Endothelial cell of hepatic sinusoid (primary cell): ENCODE results near the gene ERI3.

ENCODE experiments used
- in situ Hi-C: cut with HindIII; loops from 2 replicates; pipeline ENCODE4 v1.10.0; 2017; ENCODE audit warnings: low sequenced_read_pairs

The ERI3 gene

GRCh38 chr1:44353604-44354003, 1.5 kb downstream of the ERI3 start:
- in situ Hi-C loops = no loop called here

GRCh38 chr1:44351289-44351688, 3.8 kb downstream of the ERI3 start:
- in situ Hi-C loops = no loop called here

GRCh38 chr1:44348061-44348485, 7.0 kb downstream of the ERI3 start:
- in situ Hi-C loops = no loop called here

GRCh38 chr1:44347280-44347679, 7.8 kb downstream of the ERI3 start:
- in situ Hi-C loops = no loop called here

GRCh38 chr1:44346878-44347277, 8.2 kb downstream of the ERI3 start:
- in situ Hi-C loops = no loop called here

- in situ Hi-C loops = no loop called here
These were observed 8.9 kb downstream of the ERI3 start for GRCh38 chr1:44346184-44346583.

- in situ Hi-C loops = no loop called here
These were observed 9.8 kb downstream of the ERI3 start for GRCh38 chr1:44345187-44345775.

- in situ Hi-C loops = no loop called here
These were observed 15.3 kb downstream of the ERI3 start for GRCh38 chr1:44339731-44340130.

- in situ Hi-C loops = no loop called here
These were observed 16.9 kb downstream of the ERI3 start for GRCh38 chr1:44338136-44338535.

- in situ Hi-C loops = no loop called here
These were observed 18.4 kb downstream of the ERI3 start for GRCh38 chr1:44336668-44337067.

- in situ Hi-C loops = no loop called here
These were observed 20.1 kb downstream of the ERI3 start for GRCh38 chr1:44334968-44335367.

GRCh38 chr1:44333376-44333775, 21.7 kb downstream of the ERI3 start:
- in situ Hi-C loops = no loop called here

GRCh38 chr1:44332505-44332904, 22.6 kb downstream of the ERI3 start:
- in situ Hi-C loops = no loop called here

GRCh38 chr1:44330935-44331334, 24.1 kb downstream of the ERI3 start:
- in situ Hi-C loops = no loop called here

- in situ Hi-C loops = no loop called here
These were observed 26.2 kb downstream of the ERI3 start for GRCh38 chr1:44328671-44329416.

GRCh38 chr1:44327679-44328491, 27.2 kb downstream of the ERI3 start:
- in situ Hi-C loops = no loop called here

GRCh38 chr1:44326821-44327465, 28.1 kb downstream of the ERI3 start:
- in situ Hi-C loops = no loop called here

- in situ Hi-C loops = no loop called here
These were observed 28.9 kb downstream of the ERI3 start for GRCh38 chr1:44326024-44326701.

- in situ Hi-C loops = no loop called here
These were observed 31.1 kb downstream of the ERI3 start for GRCh38 chr1:44323947-44324346.

- in situ Hi-C loops = no loop called here
These were observed 32.7 kb downstream of the ERI3 start for GRCh38 chr1:44322367-44322766.

- in situ Hi-C loops = no loop called here
These were observed 33.6 kb downstream of the ERI3 start for GRCh38 chr1:44321466-44321865.
